ENCODE data around the gene POLE3.

The POLE3 gene

GRCh38 chr9:113361304-113362018, 49.0 kb downstream of the POLE3 start:
- Histone ChIP-seq H3K27me3 (replicated peaks; ENCODE audit: insufficient read depth, low read length) (no peaks in the 10 kb centered on the region), H3K4me2 (ENCODE audit: low read depth, low read length) (no peak overlapping the region), H4K20me1 (ENCODE audit: insufficient read depth, low read length) (no peaks in the 10 kb centered on the region), H2AFZ (ENCODE audit: low read length) (no peak overlapping the region), H3F3A (ENCODE audit: insufficient read depth, low read length) (no peaks in the 10 kb centered on the region), H3K27ac (ENCODE audit: low read length) (no peak overlapping the region), H3K9ac (ENCODE audit: low read length) (no peak overlapping the region), H3K36me3 (replicated peaks; ENCODE audit: insufficient read depth, low read length) (no peaks in the 10 kb centered on the region), H3K9me2 (replicated peaks; ENCODE audit: insufficient read depth, low read length) (no peaks in the 10 kb centered on the region), H3K79me2 (ENCODE audit: low read length) (peaks cover 13% of the 10 kb centered on the region), H3K4me1 (ENCODE audit: low read length) (no peaks in the 10 kb centered on the region), H3K9me3 (replicated peaks; ENCODE audit: insufficient read depth, low read length) (no peaks in the 10 kb centered on the region), H3K4me3 (ENCODE audit: low read length) (no peak overlapping the region)
- no peak for DNase-seq
- TF ChIP-seq CTCF (IDR thresholded peaks at IDR 0.05; ENCODE audit: low read length) (no peak), EZH2phosphoT487 (IDR thresholded peaks at IDR 0.05; ENCODE audit: low read length) (no peak), EZH2 (optimal IDR thresholded peaks at IDR 0.05; ENCODE audit: low read depth, low read length) (no peak)

DNA sequence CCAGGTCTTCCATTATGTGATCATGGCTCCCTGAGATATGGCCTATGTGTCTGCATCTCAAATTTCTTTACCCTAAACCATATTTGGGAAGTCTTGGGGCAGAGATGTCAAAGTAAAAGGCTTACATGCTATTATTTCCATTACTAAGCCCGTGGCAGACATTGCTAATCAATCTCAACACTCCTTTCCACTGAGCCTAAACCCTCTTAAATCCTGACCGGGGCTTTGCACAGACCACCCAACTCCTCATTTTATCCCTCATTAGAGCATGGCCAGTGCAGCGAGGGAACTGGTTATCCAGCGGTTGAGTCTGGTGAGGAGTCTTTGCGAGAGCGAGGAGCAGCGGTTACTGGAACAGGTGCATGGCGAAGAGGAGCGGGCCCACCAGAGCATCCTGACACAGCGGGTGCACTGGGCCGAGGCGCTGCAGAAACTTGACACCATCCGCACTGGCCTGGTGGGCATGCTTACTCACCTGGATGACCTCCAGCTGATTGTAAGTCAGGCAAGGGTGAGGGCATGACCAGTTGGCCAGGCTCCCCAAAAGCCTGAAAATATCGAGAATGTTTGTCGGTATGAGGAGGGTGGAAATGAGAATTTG, 50.1 kb downstream of the POLE3 start:
- no peak overlapping the region for H3K9ac ChIP-seq (ENCODE audit: low read length)
- H2AFZ ChIP-seq (ENCODE audit: low read length) = no peak overlapping the region
- no peak overlapping the region for H3K27ac ChIP-seq (ENCODE audit: low read length)
- H3F3A ChIP-seq (ENCODE audit: insufficient read depth, low read length) = no peaks in the 10 kb centered on the region
- H3K4me3 ChIP-seq (ENCODE audit: low read length) = no peak overlapping the region
- H3K79me2 ChIP-seq (ENCODE audit: low read length) = peaks cover 16% of the 10 kb centered on the region
- no peaks in the 10 kb centered on the region for H3K4me1 ChIP-seq (ENCODE audit: low read length)
- H3K36me3 ChIP-seq (replicated peaks; ENCODE audit: insufficient read depth, low read length) = no peaks in the 10 kb centered on the region
- no peaks in the 10 kb centered on the region for H3K9me2 ChIP-seq (replicated peaks; ENCODE audit: insufficient read depth, low read length)
- TF ChIP-seq EZH2 (optimal IDR thresholded peaks at IDR 0.05; ENCODE audit: low read depth, low read length) = no peak
- TF ChIP-seq CTCF (IDR thresholded peaks at IDR 0.05; ENCODE audit: low read length) = no peak
- TF ChIP-seq EZH2phosphoT487 (IDR thresholded peaks at IDR 0.05; ENCODE audit: low read length) = no peak
- DNase-seq = no peak
- no peaks in the 10 kb centered on the region for H4K20me1 ChIP-seq (ENCODE audit: insufficient read depth, low read length)
- H3K4me2 ChIP-seq (ENCODE audit: low read depth, low read length) = no peak overlapping the region
- no peaks in the 10 kb centered on the region for H3K27me3 ChIP-seq (replicated peaks; ENCODE audit: insufficient read depth, low read length)
- no peaks in the 10 kb centered on the region for H3K9me3 ChIP-seq (replicated peaks; ENCODE audit: insufficient read depth, low read length)

DNA sequence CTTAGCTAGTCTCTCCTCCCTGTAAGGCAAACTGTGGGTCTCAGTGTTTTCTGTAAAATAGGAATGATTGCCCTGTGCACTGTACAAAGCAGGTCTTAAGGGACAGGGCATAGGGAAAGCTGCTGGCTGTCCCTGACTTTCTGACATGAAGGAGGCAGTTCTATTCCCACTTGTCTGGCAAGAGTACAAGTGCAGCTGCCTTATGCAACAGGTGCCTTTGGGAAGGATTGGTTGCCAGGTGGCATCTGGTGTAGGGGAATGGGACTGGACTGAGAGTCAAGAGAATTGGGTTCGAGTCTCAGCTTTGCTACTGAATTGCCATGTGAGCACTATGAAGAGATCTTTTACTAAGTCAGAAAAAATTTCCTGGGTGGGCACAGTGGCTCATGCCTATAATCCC, 51.1 kb downstream of the POLE3 start:
- no peak overlapping the region for H3K9ac ChIP-seq (ENCODE audit: low read length)
- no peak overlapping the region for H2AFZ ChIP-seq (ENCODE audit: low read length)
- H3K36me3 ChIP-seq (replicated peaks; ENCODE audit: insufficient read depth, low read length) = no peaks in the 10 kb centered on the region
- no peak overlapping the region for H3K4me2 ChIP-seq (ENCODE audit: low read depth, low read length)
- TF ChIP-seq EZH2phosphoT487 (IDR thresholded peaks at IDR 0.05; ENCODE audit: low read length) = no peak
- no peak for TF ChIP-seq EZH2 (optimal IDR thresholded peaks at IDR 0.05; ENCODE audit: low read depth, low read length)
- TF ChIP-seq CTCF (IDR thresholded peaks at IDR 0.05; ENCODE audit: low read length) = no peak
- no peaks in the 10 kb centered on the region for H3K9me3 ChIP-seq (replicated peaks; ENCODE audit: insufficient read depth, low read length)
- H3K79me2 ChIP-seq (ENCODE audit: low read length) = peaks cover 16% of the 10 kb centered on the region
- H3F3A ChIP-seq (ENCODE audit: insufficient read depth, low read length) = no peaks in the 10 kb centered on the region; the same call in 1 of the 2 replicates
- no peaks in the 10 kb centered on the region for H3K4me1 ChIP-seq (ENCODE audit: low read length)
- H3K27me3 ChIP-seq (replicated peaks; ENCODE audit: insufficient read depth, low read length) = no peaks in the 10 kb centered on the region
- H3K9me2 ChIP-seq (replicated peaks; ENCODE audit: insufficient read depth, low read length) = no peaks in the 10 kb centered on the region
- H3K4me3 ChIP-seq (ENCODE audit: low read length) = no peak overlapping the region
- no peak for DNase-seq
- no peak overlapping the region for H3K27ac ChIP-seq (ENCODE audit: low read length)
- H4K20me1 ChIP-seq (ENCODE audit: insufficient read depth, low read length) = no peaks in the 10 kb centered on the region

Data from MM.1S (cell line).